ENCODE data around the gene KLK7. TPM values are rescaled to one million over a fixed set of nuclear protein-coding genes. Genes with fewer than 3 reads are reported as not detected.

KLK7 gene
- total RNA-seq, 1 experiment from 2014 or later, result not detected

GRCh38 chr19:50952910-50953309, 30.8 kb downstream of the KLK7 start, which contains the start of gene KLK5:
Gene KLK5 (minus strand): TSS chr19:50953038. CDS start chr19:50952657, 381 bp downstream.
- no peak for DNase-seq (ENCODE audit: low spot score)
- in situ Hi-C loops (cut with HindIII; ENCODE audit: low sequenced_read_pairs), result no loop called here

DNA sequence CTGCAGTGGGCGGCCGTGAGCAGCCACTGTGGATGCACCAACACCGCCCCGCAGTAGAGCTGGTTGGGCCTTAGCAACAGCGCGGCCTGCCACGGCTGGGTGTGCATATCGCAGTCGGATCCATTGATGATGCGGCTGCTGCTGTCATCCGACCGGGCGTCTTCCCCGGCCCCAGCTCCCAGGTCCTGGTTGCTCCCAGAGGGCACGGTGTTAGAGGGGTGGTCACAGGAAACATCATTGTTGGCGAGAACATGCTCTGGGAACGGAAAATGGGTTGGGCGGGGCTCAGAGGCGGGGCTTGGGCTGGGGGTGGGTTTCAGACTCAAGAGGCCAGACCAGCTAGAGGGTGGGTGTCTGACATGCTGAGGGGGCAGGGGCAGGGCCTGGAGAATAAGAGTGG, 33.9 kb downstream of the KLK7 start:
- no peak for DNase-seq (ENCODE audit: low spot score)

DNA sequence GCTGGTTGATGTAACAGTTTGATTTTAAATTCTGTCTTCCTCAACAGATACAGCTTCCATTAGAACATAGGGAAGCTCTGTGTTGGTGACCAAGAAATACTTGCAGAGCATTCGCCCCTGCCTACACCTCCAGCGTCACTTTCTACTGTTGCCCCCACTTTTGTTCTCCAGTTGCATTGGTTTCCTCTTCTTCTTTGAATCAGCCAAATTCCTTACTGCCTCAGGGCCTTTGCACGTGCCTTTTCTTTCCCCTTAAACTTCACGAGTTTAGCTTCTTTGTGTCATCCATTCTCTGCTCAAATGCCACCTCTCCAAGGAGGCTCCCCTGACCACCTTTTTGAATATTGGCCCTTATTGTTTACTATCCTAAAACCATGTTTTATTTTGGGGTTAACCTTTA, 36.6 kb downstream of the KLK7 start:
- in situ Hi-C loops (cut with HindIII; ENCODE audit: low sequenced_read_pairs), result no loop called here
- no peak for DNase-seq (ENCODE audit: low spot score)

More for the DNA sequence above, 33.9 kb downstream of the KLK7 start:
- in situ Hi-C loops (cut with HindIII; ENCODE audit: low sequenced_read_pairs), result no loop called here

DNA sequence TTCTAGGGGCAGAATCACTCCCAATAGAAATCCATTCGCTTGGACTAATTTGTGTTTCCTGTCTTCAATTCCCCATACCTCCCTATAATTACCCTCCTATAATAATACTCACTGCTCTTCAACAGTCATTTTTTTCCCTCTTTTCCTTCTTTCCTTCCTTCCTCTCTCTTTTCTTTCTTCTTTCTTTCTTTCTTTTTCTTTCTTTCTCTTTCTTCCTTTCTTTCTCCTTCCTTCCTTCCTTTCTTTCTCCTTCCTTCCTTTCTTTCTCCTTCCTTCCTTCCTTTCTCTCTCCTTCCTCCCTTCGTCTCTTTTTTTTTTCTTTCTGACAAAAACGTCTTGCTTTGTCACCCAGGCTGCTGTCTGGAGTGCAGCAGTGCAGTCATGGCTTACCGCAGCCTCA, 38.9 kb downstream of the KLK7 start:
- in situ Hi-C loops (cut with HindIII; ENCODE audit: low sequenced_read_pairs), result no loop called here
- no peak for DNase-seq (ENCODE audit: low spot score)

DNA sequence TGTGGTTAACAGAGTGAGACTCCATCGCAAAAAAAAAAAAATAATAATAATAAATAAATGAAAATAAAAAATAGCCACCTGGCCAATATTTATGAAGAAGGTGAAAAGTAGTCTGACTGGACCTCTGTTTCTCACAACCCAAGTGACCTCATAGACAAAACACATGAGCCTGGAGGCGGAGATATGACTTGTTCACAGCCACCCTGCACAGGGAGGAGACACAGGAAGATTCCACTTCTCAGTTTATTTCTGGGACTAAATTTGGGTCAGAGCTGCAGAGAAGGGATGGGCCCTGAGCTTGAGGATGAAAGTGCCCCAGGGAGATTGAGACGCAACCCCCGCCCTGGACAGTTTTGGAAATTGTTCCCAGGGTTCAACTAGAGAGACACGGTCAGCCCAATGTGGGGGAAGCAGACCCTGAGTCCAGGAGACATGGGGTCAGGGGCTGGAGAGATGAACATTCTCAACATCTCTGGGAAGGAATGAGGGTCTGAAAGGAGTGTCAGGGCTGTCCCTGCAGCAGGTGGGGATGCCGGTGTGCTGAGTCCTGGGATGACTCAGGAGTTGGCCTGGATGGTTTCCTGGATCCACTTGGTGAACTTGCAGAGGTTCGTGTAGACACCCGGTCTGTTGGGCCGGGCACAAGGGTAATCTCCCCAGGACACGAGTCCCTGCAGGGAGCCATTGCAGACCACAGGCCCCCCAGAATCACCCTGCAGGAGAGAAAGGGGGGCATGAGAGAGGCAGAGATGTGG, 40.5 kb downstream of the KLK7 start:
- in situ Hi-C loops (cut with HindIII; ENCODE audit: low sequenced_read_pairs), result no loop called here

DNA sequence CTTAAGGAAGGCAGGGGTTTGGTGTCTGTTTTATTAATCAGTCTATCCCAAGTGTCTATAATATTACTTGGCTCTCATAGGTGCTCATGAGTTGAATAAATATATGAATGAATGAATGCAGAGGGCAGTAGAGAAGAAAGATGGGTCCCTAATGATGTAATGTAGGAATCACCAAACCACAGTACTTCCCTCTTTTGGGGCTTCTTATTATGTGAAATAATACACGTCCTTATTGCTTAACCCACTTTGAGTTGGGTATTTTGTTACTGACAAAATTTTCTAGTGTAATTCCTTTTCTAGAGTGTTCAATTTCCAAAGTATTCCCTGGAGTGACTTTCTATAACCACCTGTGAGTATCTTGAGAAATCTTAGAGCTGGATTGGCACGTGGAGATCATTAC, 44.1 kb downstream of the KLK7 start:
- no peak for DNase-seq (ENCODE audit: low spot score)
- in situ Hi-C loops (cut with HindIII; ENCODE audit: low sequenced_read_pairs), result no loop called here

More for the DNA sequence above, 40.5 kb downstream of the KLK7 start:
- DNase-seq (ENCODE audit: low spot score), result no peak

DNA sequence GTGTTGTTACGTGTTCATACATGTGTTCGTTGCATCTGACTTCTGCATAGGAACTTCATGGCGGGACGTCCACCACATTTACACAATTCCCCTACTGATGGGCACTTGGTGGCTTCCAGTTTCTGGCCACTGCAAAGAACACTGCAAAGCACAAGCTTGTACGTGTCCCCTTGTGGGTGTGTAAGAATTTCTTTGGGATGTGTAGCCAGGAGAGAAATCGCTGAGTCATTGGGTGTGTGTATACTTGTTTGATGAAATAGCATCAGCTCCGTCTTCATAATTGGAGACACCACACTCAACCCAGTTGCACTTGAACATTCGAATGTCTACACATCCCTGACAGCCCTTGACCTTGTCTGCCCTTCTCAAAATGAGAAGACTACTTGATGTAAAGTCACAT, 50.1 kb downstream of the KLK7 start:
- in situ Hi-C loops (cut with HindIII; ENCODE audit: low sequenced_read_pairs), result no loop called here
- DNase-seq (ENCODE audit: low spot score), result no peak

DNA sequence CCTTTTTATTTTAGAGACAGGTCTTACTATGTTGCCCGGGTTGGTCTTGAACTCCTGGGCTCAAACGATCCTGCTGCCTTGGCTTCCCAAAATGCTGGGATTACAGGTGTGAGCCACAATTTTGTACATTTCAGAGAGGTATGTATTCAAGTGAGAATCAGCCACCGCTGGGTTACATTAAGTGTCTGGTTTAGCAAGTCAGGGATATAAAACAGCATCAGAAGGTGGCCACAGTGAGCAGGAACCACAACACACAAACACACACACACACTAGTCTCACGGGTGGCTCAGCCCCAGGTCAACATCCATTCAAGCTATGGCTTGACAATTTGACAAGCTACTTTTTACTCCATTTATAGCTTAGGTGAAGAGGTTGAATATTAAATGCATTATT, 51.0 kb downstream of the KLK7 start:
- no peak for DNase-seq (ENCODE audit: low spot score)
- in situ Hi-C loops (cut with HindIII; ENCODE audit: low sequenced_read_pairs), result no loop called here

GRCh38 chr19:50932018-50932689, 51.6 kb downstream of the KLK7 start:
- DNase-seq (ENCODE audit: low spot score), result no peak
- in situ Hi-C loops (cut with HindIII; ENCODE audit: low sequenced_read_pairs), result no loop called here

- in situ Hi-C loops (cut with HindIII; ENCODE audit: low sequenced_read_pairs), result no loop called here
- DNase-seq (ENCODE audit: low spot score), result no peak
Measured at GRCh38 chr19:50931023-50931422, 52.7 kb downstream of the KLK7 start.

DNA sequence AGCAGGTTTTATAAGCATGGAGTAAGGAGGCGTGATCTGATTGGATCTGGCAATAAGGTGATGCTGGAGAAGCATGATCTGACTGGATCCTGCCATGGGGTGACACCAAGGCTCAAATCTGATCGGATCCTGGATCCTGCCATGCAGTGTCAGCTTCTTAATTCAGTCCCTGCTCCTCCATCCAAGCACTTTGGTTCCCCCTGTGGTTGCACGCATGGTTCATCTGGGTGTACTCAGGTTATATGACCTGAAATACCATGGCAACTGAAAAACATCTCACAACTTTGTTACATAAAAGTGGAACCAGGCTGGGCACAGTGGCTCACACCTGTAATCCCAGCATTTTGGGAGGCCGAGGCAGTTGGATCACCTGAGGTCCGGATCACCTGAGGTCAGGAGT, 54.9 kb downstream of the KLK7 start:
- no peak for DNase-seq (ENCODE audit: low spot score)
- in situ Hi-C loops (cut with HindIII; ENCODE audit: low sequenced_read_pairs), result no loop called here

Other genes starting within 250 kb of the KLK7 start
- gene GPR32, start 213.5 kb downstream of the KLK7 start, total RNA-seq (2014; rRNA removed; shearing (Covaris generic)), result not detected in 2 replicates
- gene ACP4, start 193.5 kb downstream of the KLK7 start, total RNA-seq (2014; rRNA removed; shearing (Covaris generic)), result not detected in 2 replicates
- gene KLK1, start 160.1 kb downstream of the KLK7 start, total RNA-seq (2014; rRNA removed; shearing (Covaris generic)), result not detected in 2 replicates
- gene KLK15, start 150.3 kb downstream of the KLK7 start, total RNA-seq (2014; rRNA removed; shearing (Covaris generic)), result not detected in 2 replicates
- gene KLK3, start 129.0 kb downstream of the KLK7 start, total RNA-seq (2014; rRNA removed; shearing (Covaris generic)), result not detected in 2 replicates
- gene KLK2, start 110.5 kb downstream of the KLK7 start, total RNA-seq (2014; rRNA removed; shearing (Covaris generic)), result not detected in 2 replicates
- not detected in 2 replicates for gene KLK4, start 72.5 kb downstream of the KLK7 start, total RNA-seq (2014; rRNA removed; shearing (Covaris generic))
- 0.58 TPM in 1 of 2 replicates, not detected in the other for gene KLK5, start 30.9 kb downstream of the KLK7 start, total RNA-seq (2014; rRNA removed; shearing (Covaris generic))
- gene KLK6, start 14.3 kb downstream of the KLK7 start, total RNA-seq (2014; rRNA removed; shearing (Covaris generic)), result not detected in 2 replicates
- gene KLK8, start 17.7 kb upstream of the KLK7 start, total RNA-seq (2014; rRNA removed; shearing (Covaris generic)), result not detected in 2 replicates
- not detected in 2 replicates for gene KLK10, start 35.8 kb upstream of the KLK7 start, total RNA-seq (2014; rRNA removed; shearing (Covaris generic))
- not detected in 2 replicates for gene KLK11, start 42.7 kb upstream of the KLK7 start, total RNA-seq (2014; rRNA removed; shearing (Covaris generic))
- gene KLK12, start 51.1 kb upstream of the KLK7 start, total RNA-seq (2014; rRNA removed; shearing (Covaris generic)), result not detected in 2 replicates
- gene KLK13, start 81.2 kb upstream of the KLK7 start, total RNA-seq (2014; rRNA removed; shearing (Covaris generic)), result not detected in 2 replicates
- gene KLK14, start 99.0 kb upstream of the KLK7 start, total RNA-seq (2014; rRNA removed; shearing (Covaris generic)), result not detected in 2 replicates
- 10.1 and 16.8 TPM in 2 replicates for gene CTU1, start 124.5 kb upstream of the KLK7 start, total RNA-seq (2014; rRNA removed; shearing (Covaris generic))
- gene SIGLEC9, start 141.0 kb upstream of the KLK7 start, total RNA-seq (2014; rRNA removed; shearing (Covaris generic)), result not detected in 2 replicates
- gene SIGLEC7, start 158.4 kb upstream of the KLK7 start, total RNA-seq (2014; rRNA removed; shearing (Covaris generic)), result not detected in 2 replicates
- gene CD33, start 241.2 kb upstream of the KLK7 start, total RNA-seq (2014; rRNA removed; shearing (Covaris generic)), result 1.4 TPM in 1 of 2 replicates, not detected in the other